Measurements from ENCODE around the gene MTMR10.

The MTMR10 gene

GRCh38 chr15:30919877-30920550 is 71.4 kb downstream of the MTMR10 start:
- intact Hi-C loops (cut with DNase I; ENCODE audit: low total_unique reads): no loop called here
- Histone ChIP-seq H3K36me3 (peaks cover 33 to 83% (median 82%) of the 10 kb centered on the region in 3 donors), H3K27me3 (no peaks in the 10 kb centered on the region), H3K9me3 (no peaks in the 10 kb centered on the region), H3K27ac (no peak overlapping the region), H3K4me1 (no peaks in the 10 kb centered on the region), H3K4me3 (no peak overlapping the region)
- TF ChIP-seq, protein P1, sequence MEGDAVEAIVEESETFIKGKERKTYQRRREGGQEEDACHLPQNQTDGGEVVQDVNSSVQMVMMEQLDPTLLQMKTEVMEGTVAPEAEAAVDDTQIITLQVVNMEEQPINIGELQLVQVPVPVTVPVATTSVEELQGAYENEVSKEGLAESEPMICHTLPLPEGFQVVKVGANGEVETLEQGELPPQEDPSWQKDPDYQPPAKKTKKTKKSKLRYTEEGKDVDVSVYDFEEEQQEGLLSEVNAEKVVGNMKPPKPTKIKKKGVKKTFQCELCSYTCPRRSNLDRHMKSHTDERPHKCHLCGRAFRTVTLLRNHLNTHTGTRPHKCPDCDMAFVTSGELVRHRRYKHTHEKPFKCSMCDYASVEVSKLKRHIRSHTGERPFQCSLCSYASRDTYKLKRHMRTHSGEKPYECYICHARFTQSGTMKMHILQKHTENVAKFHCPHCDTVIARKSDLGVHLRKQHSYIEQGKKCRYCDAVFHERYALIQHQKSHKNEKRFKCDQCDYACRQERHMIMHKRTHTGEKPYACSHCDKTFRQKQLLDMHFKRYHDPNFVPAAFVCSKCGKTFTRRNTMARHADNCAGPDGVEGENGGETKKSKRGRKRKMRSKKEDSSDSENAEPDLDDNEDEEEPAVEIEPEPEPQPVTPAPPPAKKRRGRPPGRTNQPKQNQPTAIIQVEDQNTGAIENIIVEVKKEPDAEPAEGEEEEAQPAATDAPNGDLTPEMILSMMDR (IDR thresholded peaks at IDR 0.05): no peak
- DNase-seq: no peak

DNA sequence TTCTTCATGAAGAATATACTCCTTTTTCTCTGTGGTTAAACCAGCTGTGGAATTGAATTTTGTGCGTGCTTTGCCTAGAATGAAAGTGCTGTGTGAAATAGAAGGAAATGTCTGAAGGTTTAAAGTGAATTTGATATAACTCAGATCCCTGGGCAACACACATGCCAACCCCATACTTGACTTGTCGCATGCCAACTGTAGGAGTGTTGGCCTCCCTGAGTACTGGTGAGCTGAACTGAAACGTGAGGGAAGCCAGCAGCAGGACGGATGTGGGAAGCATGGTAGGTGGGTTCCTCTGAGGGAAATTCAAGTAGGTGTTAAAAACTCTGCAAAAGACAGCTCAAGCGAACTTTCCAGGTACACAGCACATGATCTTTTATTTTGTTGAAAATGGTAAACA is 73.1 kb downstream of the MTMR10 start:
- TF ChIP-seq, protein P1 (IDR thresholded peaks at IDR 0.05): no peak
- Histone ChIP-seq H3K9me3 (no peaks in the 10 kb centered on the region), H3K36me3 (peaks cover 44 to 84% (median 75%) of the 10 kb centered on the region in 3 donors), H3K27me3 (no peaks in the 10 kb centered on the region), H3K4me1 (no peaks in the 10 kb centered on the region), H3K27ac (no peak overlapping the region), H3K4me3 (no peak overlapping the region)
- no peak for DNase-seq
- intact Hi-C loops (cut with DNase I; ENCODE audit: low total_unique reads): no loop called here

DNA sequence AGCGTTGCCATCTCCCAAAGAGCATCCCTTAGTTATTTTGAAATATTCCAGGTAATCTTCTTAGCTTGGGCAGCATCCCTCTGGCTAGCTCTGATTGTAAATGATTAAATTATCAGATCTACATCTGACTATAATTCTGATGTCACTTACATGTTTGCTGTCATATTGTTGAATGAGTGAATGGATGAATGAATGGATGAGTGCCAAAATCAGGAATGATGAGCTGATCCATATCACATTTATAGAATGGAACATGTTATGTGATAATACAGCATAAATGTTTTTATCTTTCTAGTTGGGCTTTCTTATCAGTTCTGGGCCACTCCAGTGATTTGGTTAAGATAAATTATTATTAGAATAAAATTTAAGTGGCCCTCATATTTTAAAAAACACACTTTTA is 73.8 kb downstream of the MTMR10 start:
- H3K4me3 ChIP-seq: no peak overlapping the region
- peaks cover 46 to 82% (median 71%) of the 10 kb centered on the region in 3 donors for H3K36me3 ChIP-seq
- H3K9me3 ChIP-seq: no peaks in the 10 kb centered on the region
- H3K4me1 ChIP-seq: no peaks in the 10 kb centered on the region
- no peak for DNase-seq
- H3K27me3 ChIP-seq: no peaks in the 10 kb centered on the region
- TF ChIP-seq, protein P1 (IDR thresholded peaks at IDR 0.05): no peak
- H3K27ac ChIP-seq: no peak overlapping the region
- intact Hi-C loops (cut with DNase I; ENCODE audit: low total_unique reads): no loop called here

DNA sequence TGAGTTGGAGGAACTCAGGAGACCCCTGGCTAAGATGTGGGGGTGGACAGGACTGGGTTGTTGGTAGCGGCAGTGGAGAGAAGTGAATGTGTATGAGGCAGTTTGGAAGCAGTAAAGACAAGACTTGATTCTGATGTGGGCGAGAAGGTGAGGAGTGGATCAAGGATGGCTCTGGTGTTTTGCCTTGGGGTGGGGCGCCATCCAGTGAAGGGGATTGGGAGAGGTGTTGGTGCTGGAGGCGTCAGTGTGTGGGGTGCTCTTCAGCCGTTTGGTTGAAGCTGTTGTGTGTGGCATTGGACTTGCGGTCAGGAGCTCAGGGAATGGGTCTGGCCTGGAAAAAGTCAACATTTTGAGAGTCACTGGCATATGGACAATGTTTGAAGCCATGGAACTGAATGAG is 74.4 kb downstream of the MTMR10 start:
- H3K36me3 ChIP-seq: peaks cover 46 to 82% (median 65%) of the 10 kb centered on the region in 3 donors

DNA sequence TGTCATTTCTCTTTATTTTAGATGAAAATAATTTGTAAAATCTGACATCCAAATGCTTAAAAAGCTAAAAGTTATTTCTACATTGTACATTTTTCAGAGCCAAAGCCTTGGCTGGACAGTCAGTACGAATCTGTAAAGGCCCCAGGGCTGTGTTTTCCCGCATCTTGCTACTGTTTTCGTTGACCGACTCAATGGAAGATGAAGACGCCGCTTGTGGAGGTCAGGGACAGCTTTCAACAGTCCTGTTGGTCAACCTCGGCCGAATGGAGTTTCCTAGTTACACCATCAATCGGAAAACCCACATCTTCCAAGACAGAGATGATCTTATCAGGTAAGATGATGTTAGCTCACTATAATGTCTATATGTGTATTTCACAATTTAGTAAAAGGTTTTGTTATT is 77.7 kb downstream of the MTMR10 start:
- intact Hi-C loops (cut with DNase I; ENCODE audit: low total_unique reads): no loop called here
- Histone ChIP-seq H3K36me3 (peaks cover 48 to 76% (median 70%) of the 10 kb centered on the region in 3 donors), H3K9me3 (no peaks in the 10 kb centered on the region), H3K4me1 (no peaks in the 10 kb centered on the region), H3K27me3 (no peaks in the 10 kb centered on the region), H3K27ac (no peak overlapping the region), H3K4me3 (no peak overlapping the region)
- TF ChIP-seq, protein P1 (IDR thresholded peaks at IDR 0.05): no peak
- no peak for DNase-seq

More for the DNA sequence above, 74.4 kb downstream of the MTMR10 start:
- no peak for DNase-seq
- no peak overlapping the region for H3K27ac ChIP-seq
- H3K4me1 ChIP-seq: no peaks in the 10 kb centered on the region
- TF ChIP-seq, protein P1 (IDR thresholded peaks at IDR 0.05): no peak
- H3K4me3 ChIP-seq: no peak overlapping the region
- no peaks in the 10 kb centered on the region for H3K9me3 ChIP-seq
- no peaks in the 10 kb centered on the region for H3K27me3 ChIP-seq
- intact Hi-C loops (cut with DNase I; ENCODE audit: low total_unique reads): no loop called here

Data from tibial artery (tissue), 4 donors.